BE2C (cell line): ENCODE measurements around the gene PTPRZ1.

Experiments
- DNase-seq: peaks from one replicate; pipeline ENCODE4 v3.0.0-alpha.2; 2020
- H3K27me3 ChIP-seq: fragments of 250-450 bp; sonication (Bioruptor Pico); 2 replicates; pipeline ENCODE4 v1.5.1; 2020; ENCODE audit warnings: mild to moderate bottlenecking
- H3K36me3 ChIP-seq: fragments of 250-450 bp; sonication (Bioruptor Pico); 2 replicates; pipeline ENCODE4 v1.5.1; 2020; ENCODE audit warnings: mild to moderate bottlenecking
- H3K4me1 ChIP-seq: fragments of 250-450 bp; sonication (Bioruptor Pico); 2 replicates; pipeline ENCODE4 v1.5.1; 2020
- H3K4me3 ChIP-seq: 2 replicates; pipeline ENCODE4 v1.5.1; 2011; ENCODE audit warnings: low read depth, low read length
- H3K9me3 ChIP-seq: fragments of 250-450 bp; sonication (Bioruptor Pico); 2 replicates; pipeline ENCODE4 v1.5.1; 2020
- TF ChIP-seq, protein P1 (sequence below): IDR thresholded peaks from 2 replicates; pipeline ENCODE4 v1.5.1; 2012; ENCODE audit warnings: mild to moderate bottlenecking, low read depth, low read length

Gene PTPRZ1

DNA sequence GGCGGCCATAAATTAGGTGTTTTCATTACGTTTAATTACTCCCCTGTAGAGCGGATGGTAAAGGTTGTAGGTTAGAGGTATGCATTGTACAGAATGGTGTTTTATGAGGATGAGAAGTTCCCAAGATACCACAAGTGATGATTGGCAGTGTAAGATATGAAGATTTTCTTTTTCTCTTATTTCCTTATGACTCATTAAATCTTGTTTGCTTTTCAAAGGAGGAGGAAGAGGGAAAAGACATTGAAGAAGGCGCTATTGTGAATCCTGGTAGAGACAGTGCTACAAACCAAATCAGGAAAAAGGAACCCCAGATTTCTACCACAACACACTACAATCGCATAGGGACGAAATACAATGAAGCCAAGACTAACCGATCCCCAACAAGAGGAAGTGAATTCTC lies 137.2 kb downstream of the PTPRZ1 start:
- TF ChIP-seq, protein P1, sequence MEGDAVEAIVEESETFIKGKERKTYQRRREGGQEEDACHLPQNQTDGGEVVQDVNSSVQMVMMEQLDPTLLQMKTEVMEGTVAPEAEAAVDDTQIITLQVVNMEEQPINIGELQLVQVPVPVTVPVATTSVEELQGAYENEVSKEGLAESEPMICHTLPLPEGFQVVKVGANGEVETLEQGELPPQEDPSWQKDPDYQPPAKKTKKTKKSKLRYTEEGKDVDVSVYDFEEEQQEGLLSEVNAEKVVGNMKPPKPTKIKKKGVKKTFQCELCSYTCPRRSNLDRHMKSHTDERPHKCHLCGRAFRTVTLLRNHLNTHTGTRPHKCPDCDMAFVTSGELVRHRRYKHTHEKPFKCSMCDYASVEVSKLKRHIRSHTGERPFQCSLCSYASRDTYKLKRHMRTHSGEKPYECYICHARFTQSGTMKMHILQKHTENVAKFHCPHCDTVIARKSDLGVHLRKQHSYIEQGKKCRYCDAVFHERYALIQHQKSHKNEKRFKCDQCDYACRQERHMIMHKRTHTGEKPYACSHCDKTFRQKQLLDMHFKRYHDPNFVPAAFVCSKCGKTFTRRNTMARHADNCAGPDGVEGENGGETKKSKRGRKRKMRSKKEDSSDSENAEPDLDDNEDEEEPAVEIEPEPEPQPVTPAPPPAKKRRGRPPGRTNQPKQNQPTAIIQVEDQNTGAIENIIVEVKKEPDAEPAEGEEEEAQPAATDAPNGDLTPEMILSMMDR: no peak
- no peak for DNase-seq

DNA sequence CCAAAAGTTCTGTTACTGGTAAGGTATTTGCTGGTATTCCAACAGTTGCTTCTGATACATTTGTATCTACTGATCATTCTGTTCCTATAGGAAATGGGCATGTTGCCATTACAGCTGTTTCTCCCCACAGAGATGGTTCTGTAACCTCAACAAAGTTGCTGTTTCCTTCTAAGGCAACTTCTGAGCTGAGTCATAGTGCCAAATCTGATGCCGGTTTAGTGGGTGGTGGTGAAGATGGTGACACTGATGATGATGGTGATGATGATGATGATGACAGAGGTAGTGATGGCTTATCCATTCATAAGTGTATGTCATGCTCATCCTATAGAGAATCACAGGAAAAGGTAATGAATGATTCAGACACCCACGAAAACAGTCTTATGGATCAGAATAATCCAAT lies 140.1 kb downstream of the PTPRZ1 start:
- H3K27me3 ChIP-seq: peaks cover 3% of the 10 kb centered on the region; the same call in 1 of the 2 replicates
- no peak for DNase-seq
- no peaks in the 10 kb centered on the region for H3K9me3 ChIP-seq
- H3K36me3 ChIP-seq: no peaks in the 10 kb centered on the region
- no peak overlapping the region for H3K4me3 ChIP-seq
- TF ChIP-seq, protein P1: no peak
- H3K4me1 ChIP-seq: no peaks in the 10 kb centered on the region

More for the DNA sequence above, 137.2 kb downstream of the PTPRZ1 start:
- H3K36me3 ChIP-seq: no peaks in the 10 kb centered on the region
- peaks cover 3% of the 10 kb centered on the region; the same call in 1 of the 2 replicates for H3K27me3 ChIP-seq
- no peak overlapping the region for H3K4me3 ChIP-seq
- H3K9me3 ChIP-seq: no peaks in the 10 kb centered on the region
- H3K4me1 ChIP-seq: no peaks in the 10 kb centered on the region

DNA sequence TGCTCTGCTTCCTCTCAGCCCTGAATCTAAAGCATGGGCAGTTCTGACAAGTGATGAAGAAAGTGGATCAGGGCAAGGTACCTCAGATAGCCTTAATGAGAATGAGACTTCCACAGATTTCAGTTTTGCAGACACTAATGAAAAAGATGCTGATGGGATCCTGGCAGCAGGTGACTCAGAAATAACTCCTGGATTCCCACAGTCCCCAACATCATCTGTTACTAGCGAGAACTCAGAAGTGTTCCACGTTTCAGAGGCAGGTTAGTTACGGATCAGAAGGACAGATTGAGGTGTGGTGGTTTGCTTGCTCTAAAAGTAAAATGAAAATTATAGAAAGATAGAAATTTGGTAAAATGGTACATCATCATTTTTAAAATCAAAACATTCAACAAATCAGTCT lies 140.7 kb downstream of the PTPRZ1 start:
- H3K27me3 ChIP-seq: peaks cover 3% of the 10 kb centered on the region; the same call in 1 of the 2 replicates
- no peaks in the 10 kb centered on the region for H3K36me3 ChIP-seq
- DNase-seq: no peak
- no peaks in the 10 kb centered on the region for H3K4me1 ChIP-seq
- H3K9me3 ChIP-seq: no peaks in the 10 kb centered on the region
- H3K4me3 ChIP-seq: no peak overlapping the region
- TF ChIP-seq, protein P1: no peak

DNA sequence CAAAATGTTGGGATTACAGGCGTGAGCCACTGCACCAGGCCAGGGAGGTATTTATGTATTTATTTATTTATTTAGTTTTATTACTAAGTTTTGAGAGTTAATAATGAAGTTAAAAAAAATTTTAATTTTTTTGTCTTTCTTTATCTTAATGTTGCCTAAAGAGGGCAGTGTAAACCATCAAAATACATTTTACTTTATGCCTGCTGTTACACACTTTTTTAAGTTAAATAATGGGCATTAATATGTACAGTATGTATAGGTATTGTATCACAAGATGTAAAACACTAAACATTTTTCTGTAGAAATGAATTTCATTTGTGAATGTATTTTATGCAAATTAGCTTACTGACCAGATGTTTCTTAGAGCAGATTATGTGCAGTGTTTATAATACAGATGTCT lies 141.7 kb downstream of the PTPRZ1 start:
- TF ChIP-seq, protein P1: no peak
- Histone ChIP-seq H3K9me3 (no peaks in the 10 kb centered on the region), H3K4me3 (no peak overlapping the region), H3K36me3 (no peaks in the 10 kb centered on the region), H3K4me1 (no peaks in the 10 kb centered on the region), H3K27me3 (peaks cover 3% of the 10 kb centered on the region; the same call in 1 of the 2 replicates)
- no peak for DNase-seq

DNA sequence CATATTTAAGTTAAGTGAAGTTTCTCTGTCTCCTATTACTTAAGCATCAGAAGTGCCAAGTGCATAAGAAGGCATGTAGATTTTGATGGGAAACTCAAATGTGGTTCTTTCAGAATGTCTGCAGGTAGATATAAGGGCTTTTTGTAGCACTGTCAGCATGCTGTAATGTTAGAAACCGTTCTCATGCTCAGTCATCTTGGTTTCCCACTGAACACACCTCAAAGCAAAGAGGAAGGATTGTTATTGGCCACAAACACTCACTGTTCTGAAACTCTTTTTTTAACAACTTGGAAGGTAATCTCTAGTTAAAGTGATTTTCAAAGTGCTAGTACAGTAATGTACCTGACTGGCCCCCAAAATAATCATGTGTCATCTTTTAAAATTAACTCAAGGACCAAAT lies 145.1 kb downstream of the PTPRZ1 start:
- Histone ChIP-seq H3K9me3 (no peaks in the 10 kb centered on the region), H3K4me1 (no peaks in the 10 kb centered on the region), H3K36me3 (no peaks in the 10 kb centered on the region), H3K4me3 (no peak overlapping the region), H3K27me3 (no peaks in the 10 kb centered on the region)
- TF ChIP-seq, protein P1: no peak
- DNase-seq: no peak

DNA sequence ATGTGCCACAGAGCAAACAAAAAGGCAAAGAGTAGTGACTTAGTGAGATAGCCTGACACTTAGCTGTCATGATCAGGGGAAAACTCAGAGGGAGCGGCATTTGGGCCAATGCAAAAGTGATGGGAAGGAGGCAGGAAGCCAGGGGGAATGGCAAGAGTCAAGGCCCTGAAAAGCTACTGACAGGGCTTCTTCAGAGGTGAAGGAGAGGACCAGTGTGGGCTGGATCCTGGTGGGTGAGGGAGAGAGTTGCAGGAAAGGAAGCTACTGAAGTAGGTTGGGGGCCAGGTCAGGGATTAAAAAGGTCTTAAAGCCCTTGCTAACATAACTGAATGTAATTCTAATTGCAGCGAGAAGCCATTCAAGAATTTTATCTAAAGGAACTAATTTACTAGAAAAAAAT lies 154.1 kb downstream of the PTPRZ1 start:
- no peak for DNase-seq

More for the DNA sequence above, 154.1 kb downstream of the PTPRZ1 start:
- Histone ChIP-seq H3K27me3 (no peaks in the 10 kb centered on the region), H3K36me3 (no peaks in the 10 kb centered on the region), H3K4me1 (no peaks in the 10 kb centered on the region), H3K9me3 (no peaks in the 10 kb centered on the region), H3K4me3 (no peak overlapping the region)
- TF ChIP-seq, protein P1: no peak
